Mucosa of gallbladder (tissue), 1 donor: ENCODE data around the gene HS1BP3. TPM values are rescaled to one million over a fixed set of nuclear protein-coding genes. Genes with fewer than 3 reads are reported as not detected.

Source experiments
- DNase-seq: peaks from one replicate; pipeline ENCODE4 v3.0.0-alpha.2; 2020; ENCODE audit warnings: low spot score
- total RNA-seq: library from RNA; stranded (reverse); gene quantifications from one replicate; pipeline ENCODE4 v1.2.1, GENCODE V29; 2021
- donor health status: DM: no; HTN: no; CAD: no.

Gene HS1BP3
- total RNA-seq, 1 donor from 2014 or later = 50.3 TPM

DNA sequence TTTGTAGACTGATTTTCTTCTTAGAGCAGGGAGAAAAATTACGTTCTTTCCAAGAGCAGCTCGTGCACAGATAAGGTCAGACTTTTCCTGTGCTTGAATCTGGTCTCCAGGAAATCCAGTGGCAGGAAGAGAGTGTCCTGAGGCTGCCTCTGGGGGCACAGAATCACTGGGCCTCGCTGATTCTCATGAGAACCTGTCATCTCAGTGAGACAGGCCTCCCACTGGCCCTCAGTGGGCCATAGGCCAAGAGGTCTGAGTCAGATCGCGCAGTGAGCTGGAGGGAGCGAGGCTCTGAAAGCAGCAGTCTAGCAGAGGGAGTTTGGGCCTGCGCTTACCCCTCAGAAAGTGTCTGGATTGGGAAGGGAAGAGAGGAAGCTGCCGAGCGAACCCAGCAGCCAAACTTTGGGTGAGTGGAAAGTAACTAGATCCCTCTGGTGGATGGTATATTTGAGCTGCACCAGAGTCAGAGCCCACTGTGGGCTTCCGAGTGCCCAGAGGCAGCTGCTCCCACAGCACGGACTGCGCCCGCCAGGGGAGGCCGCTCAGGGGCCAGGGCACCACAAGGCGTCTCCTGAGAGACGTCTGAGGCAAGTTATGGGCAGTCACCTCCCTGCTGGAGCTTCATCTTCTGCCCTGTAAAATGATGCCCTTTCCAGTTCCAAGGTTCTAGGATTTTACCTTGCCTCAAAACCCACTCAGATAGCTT, 24.2 kb upstream of the HS1BP3 start:
- DNase-seq = no peak

DNA sequence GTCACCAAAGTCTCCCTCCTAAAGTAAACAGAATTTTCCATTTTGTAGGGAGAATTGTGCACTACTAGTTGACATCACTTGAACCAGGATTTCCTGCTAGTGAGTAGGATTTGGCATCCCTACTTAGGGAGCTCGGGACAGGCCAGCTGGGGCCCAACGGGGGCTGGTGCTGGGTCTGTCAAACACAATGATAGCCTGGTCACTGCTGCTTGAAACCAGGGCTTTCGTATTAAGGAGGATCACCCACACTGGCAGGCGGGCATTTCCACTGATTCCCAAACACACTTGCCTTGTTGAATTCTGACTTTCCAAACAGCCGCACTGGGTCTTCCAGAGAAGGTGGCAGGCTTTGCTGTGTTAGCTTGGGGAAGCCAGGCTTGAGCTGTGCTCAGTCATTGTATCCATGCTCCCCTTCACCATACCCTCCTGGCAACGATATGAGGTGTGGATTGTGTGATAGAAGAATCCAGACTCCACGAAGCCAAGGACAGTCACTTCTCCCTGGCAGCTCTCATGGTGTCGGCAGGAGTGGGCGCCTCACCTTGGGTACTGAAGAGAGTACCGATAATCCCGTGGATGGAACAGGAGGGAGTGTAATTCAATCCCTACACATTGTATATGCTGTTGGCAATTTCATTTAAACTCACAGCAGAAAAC, 23.5 kb upstream of the HS1BP3 start:
- DNase-seq = no peak

DNA sequence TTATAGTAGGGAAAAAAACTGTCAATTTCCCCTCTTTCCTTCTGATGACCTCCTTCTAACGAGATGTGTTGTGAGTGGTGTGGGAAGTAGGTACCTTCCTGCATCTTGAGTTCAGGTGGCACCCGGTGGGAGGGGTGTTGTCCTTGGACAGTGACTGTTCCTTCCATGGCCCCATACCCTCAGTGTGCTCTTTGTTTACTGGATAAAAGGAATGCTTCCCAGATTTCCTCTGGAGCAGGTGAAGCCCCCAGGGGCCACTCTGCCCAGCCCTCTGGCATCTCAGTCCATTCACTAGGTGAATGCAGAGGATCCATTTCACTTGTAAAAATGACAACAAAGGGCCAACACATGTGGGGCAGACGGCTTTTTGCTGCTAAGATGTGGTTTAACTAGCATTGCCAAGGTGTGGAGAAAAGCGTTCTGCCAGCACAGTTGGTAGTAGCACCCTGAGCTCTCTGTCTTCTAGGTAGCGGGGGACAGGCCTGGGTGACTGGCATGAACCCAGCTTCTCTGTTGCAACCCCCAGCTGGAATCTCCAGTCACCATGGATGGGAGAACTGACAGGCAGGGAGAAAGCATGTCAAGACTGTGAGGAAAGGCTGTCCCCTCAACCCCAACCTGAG, 22.9 kb upstream of the HS1BP3 start:
- no peak for DNase-seq

DNA sequence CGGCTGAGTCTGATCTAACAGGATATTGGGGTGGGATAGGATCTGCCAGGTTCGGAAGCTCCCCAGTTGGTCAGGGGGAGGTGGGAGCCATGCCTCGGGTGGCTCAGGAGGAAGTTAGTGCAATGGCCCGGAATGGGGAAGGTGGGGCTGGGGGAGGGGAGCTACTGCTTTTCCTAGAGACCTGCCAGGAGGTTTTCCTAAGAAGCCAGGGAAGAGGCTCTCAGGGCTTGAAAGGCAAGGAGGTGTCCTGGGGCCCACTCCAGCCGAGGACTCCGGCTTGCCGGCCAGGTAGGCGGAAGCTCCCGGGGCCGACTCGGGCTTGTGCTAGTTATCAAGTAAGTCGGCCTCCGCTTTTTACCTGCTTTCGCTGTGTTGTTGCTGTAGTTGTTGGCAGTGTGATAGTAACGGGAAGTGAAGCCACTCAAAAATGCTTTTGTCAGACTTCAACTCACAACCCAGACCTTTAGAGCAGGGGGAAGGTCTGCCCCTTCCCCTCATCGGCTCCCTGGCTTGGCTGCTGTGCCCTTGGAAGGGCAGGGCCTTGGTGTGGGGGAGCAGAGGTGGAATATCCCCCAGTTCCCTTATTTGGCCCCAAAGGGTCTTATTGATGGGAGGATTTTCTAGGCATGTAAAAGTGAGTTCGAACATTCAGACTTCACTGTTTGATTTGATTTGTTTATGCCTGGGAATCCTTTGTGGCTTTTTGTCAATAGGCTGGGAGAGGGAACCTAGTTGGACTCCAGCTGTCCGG, 21.5 kb upstream of the HS1BP3 start:
- no peak for DNase-seq

DNA sequence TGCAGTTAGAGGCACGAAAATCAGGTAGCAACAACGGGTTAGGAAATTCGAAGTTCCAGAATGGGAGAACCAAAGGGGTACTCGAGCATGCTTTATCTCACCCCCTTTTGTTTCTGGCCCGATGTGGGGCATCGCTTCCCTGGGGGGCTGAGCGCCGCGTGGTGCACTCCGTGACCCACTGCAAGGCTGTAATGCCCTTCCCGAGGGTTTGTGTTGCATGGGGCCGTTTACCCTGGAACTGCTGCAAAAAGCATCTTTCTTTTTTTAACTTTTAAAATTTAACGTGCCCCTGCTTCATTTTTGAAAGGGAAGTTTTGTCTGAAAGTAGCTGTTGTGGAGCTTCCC, 20.8 kb upstream of the HS1BP3 start:
- DNase-seq = no peak

DNA sequence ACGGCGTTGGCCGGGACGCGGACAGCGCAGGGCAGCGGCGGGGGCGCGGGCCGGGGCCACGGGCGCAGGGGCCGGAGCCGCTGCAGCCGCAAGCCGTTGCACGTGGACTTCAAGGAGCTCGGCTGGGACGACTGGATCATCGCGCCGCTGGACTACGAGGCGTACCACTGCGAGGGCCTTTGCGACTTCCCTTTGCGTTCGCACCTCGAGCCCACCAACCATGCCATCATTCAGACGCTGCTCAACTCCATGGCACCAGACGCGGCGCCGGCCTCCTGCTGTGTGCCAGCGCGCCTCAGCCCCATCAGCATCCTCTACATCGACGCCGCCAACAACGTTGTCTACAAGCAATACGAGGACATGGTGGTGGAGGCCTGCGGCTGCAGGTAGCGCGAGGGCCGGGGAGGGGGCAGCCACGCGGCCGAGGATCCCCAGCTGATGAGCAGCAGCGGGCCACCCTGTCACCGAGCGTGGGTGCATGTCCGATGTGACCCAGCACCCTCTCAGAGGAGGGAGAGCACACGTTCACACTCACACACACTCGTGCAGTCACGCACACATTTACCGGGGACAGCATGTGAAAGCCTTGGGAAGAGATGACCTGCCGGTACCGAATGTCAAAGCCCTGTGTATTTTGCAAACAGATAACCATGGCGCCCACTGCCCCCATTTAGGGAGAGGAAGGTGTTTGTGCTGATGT, 20.3 kb upstream of the HS1BP3 start:
- DNase-seq = no peak

DNA sequence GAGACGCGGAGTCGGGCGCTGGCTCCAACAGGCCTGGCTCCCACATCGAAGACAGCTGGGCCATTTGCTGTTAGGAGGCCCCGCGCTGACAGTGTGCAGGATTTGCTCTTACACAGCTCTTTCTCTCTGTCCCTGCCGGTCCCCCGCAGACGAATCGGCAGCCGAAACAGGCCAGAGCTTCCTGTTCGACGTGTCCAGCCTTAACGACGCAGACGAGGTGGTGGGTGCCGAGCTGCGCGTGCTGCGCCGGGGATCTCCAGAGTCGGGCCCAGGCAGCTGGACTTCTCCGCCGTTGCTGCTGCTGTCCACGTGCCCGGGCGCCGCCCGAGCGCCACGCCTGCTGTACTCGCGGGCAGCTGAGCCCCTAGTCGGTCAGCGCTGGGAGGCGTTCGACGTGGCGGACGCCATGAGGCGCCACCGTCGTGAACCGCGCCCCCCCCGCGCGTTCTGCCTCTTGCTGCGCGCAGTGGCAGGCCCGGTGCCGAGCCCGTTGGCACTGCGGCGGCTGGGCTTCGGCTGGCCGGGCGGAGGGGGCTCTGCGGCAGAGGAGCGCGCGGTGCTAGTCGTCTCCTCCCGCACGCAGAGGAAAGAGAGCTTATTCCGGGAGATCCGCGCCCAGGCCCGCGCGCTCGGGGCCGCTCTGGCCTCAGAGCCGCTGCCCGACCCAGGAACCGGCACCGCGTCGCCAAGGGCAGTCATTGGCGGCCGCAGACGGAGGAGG, 19.6 kb upstream of the HS1BP3 start:
- no peak for DNase-seq

DNA sequence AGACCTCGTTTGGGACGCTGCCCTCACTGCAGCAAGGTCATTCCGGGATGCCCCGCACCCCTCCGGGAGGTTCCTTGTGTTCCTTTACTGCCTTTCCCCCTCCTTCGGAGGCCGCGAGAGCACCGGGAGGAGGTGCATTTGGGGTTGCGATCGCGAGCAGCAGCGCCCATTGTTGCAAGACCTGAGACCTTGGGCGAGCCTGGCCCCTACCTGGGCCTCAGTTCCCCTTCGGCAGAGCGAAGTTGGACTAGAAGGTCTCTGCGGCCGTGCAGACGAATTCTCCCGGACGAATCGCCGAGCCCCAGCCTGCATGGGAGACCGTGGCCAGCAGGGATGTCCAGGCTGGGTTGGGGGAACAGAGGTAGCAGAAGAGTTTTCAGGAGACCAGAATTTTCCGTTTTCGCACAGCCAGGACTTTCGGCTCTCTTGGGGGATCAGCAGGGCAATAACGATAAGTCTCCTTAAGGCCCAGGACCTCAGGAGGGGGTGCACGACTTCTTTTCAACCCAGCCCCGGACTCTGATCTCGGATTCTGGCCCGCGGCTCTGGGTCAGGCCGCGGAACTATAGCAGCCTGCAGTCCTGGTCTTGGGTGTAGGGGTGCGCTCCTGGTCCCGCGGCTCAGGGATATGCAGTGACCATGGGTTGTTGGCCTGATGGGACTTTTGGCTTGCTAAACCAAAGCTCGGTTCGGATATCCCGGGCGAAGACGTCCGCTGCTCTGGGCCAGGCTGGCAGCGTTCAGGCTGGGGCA, 18.8 kb upstream of the HS1BP3 start:
- DNase-seq = no peak

DNA sequence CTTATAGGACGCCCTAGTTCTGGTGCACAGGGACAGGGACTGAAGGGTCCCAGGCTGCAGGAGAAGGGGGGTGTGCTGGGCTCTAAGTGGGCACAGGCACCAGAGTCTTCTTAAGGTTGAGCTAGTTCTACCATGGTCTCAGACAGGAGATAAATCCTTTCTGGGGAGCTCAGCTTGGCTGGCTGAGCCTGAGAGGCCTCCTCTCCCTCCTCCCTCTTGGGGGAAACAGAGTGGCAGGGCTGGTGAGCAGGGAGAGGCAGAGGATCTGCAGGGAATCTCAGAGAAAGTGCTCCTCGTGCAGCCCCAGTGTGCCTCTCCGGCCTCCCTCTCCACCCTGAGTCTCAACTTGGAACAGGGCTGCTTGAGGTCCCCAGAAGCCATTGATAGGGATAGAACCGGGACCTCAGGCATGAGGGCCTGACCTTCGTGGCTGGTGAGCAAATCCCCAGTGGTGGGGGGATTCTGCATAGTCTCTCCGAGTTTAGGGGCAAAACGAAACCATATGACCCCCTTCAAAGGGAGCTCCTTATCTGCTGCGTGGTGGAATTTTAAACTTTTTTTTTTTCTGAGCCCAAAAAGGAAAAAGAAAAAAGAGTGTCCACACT, 18.1 kb upstream of the HS1BP3 start:
- DNase-seq = no peak

DNA sequence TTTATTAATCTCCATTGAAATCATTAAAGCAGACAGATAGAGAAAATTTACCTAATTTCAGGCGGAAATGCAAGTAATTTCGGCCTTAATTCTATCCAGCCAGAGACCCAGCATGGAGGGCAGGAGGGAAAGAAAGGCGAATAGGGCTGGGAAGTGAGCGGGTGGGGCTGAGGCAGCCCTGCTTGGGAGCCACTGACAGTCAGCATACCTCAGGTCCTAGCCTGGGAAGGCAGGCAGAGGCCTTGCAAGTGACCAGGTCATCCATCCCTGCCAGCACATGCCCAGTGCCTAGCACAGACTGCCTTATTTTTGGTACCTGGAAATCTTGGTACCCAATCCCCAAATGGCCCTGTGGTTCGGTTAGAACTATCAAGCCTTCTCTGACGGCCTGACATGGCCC, 17.6 kb upstream of the HS1BP3 start:
- DNase-seq = no peak

DNA sequence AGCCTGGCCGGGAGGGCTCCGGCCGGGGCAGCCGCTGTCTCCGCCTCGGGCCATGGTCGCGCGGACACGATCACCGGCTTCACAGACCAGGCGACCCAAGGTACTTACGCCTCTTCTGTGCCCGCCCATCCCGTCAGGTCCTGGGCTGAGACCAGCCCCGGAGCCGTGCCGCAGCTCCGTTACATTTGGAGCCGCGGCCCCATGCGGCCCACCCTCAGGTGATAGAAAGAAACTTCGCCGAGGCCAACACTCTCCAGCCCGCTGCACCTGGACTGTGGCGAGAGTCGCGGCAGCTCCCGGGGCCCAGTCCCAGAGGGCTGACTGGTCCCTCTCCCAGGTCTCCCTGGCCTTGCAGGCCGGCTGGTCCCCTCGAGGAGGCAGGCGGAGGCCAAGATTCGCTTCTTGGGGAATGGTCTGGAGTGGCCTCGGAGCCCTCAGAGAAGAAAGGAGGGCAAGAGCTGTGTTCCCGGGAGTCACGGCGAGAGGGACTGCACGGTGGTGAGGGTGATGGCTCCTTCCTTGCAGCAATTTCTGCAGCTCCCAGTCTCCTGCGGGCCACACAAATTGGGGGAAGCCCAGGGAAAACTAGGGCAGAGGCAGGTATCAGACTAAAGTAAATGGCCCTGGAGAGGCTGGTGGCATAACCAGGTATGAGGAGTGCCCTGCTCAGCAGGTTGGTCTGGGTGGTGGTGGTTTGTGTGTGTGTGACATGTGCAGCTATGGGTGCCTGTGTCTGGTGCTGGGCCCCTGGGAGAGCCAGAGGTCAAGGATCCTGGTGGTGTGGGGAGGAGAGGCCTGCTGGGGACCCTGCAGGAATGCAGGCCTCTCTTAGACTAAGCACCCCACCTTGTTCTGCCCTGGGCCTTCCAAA, 16.9 kb upstream of the HS1BP3 start:
- no peak for DNase-seq

DNA sequence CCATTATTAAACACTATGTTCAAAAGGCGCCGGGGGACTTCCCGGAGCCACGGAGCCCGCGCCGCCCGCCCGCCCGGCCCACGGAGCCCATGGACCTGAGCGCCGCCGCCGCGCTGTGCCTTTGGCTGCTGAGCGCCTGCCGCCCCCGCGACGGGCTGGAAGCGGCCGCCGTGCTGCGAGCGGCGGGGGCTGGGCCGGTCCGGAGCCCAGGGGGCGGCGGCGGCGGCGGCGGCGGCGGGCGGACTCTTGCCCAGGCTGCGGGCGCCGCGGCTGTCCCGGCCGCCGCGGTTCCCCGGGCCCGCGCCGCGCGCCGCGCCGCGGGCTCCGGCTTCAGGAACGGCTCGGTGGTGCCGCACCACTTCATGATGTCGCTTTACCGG, 16.2 kb upstream of the HS1BP3 start:
- no peak for DNase-seq

DNA sequence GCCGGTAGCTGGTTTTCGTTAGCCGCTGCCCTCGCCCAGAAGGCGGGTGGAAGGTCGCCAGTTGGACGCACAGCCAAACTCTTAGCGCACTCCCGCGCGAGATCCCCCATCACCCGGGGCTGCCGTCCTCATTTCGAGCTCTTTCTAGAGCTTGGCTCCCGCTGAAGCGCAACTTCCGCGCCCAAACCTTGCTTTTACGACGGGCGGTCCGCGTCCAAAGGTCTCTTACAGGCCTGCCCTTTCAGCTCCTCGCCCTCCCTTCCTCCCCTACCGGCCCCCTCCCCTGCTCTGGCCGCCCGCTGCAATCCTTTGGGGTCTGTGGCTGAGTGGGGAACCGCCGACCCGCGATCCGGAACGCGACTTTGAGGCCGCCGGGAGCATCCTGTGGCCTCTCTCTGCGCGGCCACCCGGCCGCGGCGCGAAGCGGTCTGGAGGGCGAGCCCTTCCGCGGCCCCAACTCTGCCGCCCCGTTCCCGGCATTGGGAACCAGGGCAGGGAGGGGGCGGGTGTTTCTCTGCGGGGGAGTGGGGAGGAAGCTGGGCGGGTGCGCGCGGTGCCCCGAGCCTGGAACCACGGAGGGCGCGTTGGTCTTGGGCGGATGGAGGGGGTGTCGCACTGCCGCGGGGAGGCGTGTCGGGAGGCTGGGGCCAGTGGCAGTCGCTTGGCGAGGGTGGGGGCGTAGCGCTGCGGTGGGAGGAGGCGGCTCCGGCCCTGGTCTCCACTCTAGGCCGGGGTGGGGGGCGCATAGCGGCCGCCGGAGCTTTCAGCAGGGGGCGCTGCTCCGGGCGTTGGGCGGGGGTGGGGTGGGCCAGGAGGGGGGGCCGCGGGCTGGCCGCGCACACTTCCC, 15.6 kb upstream of the HS1BP3 start, which contains the start of gene GDF7:
Gene GDF7 (plus strand): TSS at position 841 of the 847 bp plus-strand sequence. CDS start 96 bp downstream, outside the sequence.
- no peak for DNase-seq

DNA sequence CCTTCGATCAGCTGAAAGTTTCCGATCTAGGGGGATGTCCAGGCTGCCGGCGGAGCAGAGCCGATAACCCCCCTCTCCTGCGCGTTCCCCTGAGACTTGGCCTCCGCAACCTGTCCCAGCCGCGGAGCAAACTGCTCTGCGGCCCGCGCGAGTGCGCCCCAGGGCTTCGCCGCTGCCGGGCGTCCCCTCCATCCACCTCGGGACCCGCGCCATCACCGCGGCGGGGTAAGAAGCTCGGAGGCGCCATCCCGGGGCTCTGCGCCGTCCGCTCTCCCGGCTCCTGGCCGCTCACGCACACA, 15.1 kb upstream of the HS1BP3 start:
- DNase-seq = no peak

DNA sequence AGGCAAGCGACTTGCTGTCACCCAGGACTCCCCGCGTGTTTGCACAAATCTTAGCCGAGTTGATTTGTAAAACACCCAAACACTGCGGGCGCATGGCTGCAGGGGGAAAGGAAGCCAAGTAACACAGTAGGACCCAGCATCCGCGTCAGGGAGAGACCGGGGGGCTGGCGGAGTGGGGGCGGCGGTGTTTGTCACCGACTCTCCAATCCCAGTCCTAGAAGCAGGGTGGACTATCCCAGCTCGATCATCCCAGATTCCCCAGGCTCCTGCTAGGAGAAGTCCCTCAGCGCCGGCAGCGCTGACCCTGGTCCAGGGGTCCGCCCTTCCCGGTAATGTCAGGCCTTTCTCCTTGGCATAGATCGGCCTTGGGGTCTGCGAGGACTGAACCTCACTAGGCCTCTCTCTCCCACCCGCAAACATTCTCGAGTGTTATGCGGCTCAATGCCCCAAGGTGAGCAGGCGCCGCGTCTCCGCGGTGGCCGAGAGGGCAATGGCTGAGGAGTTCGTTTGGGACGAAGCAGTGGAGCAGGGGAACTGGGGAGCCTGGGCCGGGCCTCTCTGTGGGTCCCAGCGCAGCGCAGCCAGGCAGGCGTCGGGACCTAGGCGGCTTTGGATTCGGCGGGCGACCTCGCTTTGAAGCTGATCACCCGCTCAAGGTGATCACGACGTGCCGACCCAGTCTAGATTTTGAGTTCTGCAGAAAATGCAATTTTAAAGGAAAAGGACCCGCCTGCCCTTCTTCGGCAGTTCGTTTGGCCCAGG, 14.5 kb upstream of the HS1BP3 start:
- no peak for DNase-seq

DNA sequence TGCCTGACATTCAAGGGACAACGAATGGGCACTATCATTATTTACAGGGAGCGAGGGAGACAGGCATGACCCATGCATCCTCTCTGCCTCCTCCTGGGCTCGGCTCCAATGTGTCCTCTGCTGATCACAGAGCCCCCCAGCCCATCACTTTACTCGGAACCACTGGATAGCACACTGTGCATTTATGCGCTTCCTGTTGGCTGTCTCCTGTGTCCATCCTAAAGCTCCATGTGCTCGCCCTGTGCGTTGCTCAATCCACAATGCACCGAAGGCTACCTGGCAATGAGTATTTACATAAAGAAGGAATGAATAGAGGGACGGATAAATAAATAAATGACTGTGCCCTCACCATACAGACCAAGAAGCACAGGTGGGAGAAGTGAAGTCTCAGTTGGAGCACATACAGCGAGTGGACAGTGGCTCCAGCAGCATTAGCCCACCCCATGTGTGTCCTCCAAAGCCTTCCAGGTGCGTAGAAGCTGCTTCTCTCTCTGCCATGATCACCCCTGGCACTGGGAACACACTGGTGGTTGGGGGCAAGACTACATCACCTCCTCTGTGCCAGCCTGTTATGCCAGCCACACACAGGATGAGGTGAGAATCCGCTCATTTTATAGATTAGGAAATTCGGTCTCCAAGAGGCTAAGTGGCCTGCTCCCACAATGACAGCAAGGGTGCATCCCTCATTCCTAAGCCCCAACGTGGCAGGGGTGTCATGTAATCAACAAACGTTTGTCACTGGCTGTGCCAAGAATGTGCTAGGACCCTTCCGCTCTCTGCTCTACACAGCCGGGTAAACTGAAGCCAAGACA, 13.7 kb upstream of the HS1BP3 start:
- no peak for DNase-seq

DNA sequence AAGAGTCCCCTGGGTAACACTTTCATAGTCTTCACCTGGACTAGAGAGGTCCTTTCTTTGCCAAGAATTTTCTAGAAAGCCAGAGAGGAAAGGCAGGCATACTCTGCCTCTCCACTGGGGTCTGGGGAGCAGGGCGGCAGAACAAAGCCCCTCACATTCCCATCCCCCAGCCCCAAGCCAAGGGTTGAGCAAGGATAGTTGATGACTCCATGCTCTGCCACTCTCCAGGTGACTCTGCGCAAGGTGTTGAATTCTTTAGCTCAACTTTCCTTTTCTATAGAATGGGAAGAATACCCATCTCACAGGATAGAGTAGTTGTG, 13.1 kb upstream of the HS1BP3 start:
- DNase-seq = no peak
